AG20443 (cell line): ENCODE data around the gene PRPH.
A peak's percentile ranks its signal among the peaks of the same experiment; 100 is the strongest.
"Not testable (repeated sequence)": the region's sequence is repeated elsewhere in the genome, so short reads cannot be mapped to it uniquely, and the experiment has no call there.

Source experiments
- DNase-seq: peaks from one replicate; pipeline ENCODE4 v3.0.0; 2012; ENCODE audit warnings: low spot score, mixed read lengths

PRPH gene

DNA sequence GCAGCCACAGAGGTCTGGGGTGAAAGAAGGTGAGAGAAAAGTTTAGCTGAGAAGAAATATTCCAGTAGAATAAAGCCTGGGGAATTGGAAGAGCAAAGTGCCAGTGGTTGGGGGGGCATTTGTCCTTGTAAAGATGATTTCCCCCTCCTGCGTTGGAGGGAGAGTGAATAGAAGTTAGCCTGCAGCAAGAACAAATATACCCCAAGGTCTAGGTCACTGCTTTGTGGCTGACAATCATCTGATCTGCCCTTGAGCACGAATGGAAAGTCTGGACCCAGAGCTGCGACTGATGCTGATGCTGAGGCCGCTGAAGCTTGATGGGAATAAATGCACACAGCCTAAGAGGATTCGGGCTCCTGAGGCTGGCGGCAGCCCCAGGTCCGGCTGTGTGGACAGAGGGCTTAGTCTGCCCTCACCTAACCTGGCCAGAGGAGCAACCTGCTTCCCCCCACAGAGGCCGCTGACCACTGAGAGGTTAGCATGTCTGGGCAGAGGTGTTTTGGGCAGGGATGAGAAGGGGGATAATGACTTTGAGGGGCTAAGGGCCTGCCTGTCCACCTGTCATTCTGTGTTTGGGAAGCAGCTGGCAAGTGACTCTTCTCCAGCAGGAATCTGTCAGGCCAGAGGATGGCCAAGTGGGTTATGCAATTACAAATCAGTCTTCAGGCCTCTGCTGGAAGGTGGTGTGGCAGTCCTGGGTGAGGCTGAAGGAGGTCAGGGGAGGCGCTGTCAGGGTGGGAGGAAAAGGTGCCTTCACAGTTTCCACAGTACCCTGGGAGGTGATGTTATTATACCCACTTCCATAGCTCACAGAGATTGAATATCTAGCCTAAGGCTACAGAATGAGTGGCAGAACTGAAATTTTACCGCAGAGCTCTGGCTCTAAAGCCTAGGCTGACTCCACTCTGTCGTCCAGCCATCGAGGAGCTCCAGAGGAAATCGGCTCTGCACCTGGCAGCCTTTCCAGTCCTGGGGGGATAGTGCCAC is 18.4 kb upstream of the PRPH start:
- peak; percentile 13 for DNase-seq

- no peak for DNase-seq
Measured at GRCh38 chr12:49277466-49277865, 17.5 kb upstream of the PRPH start.

DNA sequence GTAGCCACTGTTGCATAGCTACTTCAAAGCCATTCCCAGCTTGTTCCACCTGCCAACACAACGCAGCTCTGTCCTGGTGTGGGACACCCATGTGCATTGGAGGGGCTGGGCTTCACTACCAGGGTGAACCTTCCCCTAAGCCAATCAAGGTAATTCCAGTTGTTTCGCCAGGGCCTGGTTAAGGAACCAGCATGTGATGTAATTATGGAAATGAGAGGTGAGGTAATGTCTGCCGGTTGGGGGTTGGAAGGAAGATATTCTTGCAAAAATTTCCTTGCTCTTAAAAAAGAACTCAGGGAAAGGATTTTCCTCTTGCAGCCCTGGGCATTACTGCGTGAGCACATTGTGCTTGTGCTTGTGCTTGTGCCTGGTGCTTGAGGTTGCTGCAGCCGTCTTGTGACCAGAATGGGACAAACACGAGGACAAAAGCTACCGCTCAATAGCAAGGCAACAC is 15.2 kb upstream of the PRPH start:
- peak; percentile 25 for DNase-seq

DNA sequence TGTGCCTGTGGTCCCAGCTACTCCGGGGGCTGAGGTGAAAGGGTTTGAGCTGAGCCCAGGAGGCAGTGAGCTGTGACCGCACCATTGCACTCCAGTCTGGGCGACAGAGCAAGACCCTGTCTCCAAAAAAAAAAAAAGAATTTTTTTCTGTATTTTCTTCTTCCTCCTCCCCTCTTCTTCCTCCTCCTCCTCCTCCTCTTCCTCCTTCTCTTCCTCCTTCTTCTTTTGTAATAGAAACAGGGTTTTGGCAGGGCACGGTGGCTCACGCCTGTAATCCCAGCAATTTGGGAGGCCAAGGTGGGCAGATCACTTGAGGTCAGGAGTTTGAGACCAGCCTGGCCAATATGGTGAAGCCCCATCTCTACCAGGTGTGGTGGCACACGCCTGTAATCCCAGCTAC is 14.4 kb upstream of the PRPH start:
- DNase-seq: not testable (repeated sequence)

- no peak for DNase-seq
Measured at GRCh38 chr12:49282302-49282701, 12.6 kb upstream of the PRPH start.

- DNase-seq: not testable (repeated sequence)
Measured at GRCh38 chr12:49282740-49283375, 12.1 kb upstream of the PRPH start.

DNA sequence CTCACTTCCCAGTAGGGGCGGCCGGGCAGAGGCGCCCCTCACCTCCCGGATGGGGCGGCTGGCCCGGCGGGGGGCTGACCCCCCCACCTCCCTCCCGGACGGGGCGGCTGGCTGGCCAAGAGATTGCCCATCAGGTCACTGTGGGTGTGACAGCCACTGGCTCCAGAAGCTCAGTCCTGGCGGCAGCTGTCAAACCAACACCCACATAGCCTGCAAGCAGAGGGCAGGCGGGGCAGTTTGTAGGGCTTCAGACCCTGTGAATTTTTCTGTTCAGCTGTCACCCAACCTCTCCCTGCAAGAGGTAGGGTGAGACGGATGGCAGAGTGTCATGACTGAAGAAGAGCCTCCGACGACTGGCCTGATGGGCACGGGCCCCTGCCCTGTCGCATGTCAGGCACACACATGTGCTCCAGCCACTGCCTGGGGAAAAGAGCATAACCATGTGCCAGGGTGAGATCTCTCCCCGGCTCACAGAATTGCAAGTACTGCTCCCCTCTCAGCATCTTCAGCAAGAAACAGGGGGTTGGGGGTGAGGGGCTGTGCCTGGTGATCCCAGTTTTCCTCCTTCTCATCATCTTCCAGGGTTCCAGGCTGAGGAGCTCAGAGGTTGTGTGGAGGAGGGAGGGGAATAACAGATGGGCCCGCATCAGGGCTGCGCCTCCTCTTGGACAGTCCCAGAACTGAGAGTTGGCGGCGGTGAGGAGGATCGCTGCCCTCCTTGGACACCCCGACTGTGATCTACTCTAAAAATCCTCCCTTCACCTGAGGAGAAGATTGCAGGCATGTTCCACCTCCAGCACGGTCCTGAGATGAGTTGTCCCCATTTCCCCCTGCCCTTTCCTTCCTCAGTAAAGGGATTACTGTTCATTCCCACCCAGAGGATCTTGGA is 11.2 kb upstream of the PRPH start:
- peak; percentile 12 for DNase-seq

- no peak for DNase-seq
Measured at GRCh38 chr12:49284672-49285071, 10.3 kb upstream of the PRPH start.

- peak; percentile 9 for DNase-seq
Measured at GRCh38 chr12:49287876-49288275, 7.1 kb upstream of the PRPH start.

DNA sequence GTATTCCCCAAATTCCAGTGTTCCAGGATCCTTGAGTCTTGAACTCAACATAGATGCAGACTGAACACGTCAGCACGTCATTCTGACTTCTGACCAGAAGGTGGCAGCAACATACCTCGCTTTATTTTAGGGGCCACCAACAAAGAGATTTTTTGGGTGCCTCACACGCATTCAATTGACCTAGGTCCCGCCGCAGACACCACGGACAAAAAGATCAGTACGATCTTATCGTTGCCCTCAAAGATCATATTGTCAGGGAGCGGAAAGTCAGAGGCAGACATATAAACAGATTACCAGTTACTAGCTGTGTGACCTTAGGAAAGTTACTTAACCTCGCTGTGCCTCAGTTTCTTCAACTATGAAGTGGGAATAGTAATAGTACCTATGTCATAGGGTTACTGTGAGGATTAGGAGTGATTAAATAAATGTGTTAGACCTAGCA is 6.5 kb upstream of the PRPH start:
- DNase-seq: peak; percentile 79

DNA sequence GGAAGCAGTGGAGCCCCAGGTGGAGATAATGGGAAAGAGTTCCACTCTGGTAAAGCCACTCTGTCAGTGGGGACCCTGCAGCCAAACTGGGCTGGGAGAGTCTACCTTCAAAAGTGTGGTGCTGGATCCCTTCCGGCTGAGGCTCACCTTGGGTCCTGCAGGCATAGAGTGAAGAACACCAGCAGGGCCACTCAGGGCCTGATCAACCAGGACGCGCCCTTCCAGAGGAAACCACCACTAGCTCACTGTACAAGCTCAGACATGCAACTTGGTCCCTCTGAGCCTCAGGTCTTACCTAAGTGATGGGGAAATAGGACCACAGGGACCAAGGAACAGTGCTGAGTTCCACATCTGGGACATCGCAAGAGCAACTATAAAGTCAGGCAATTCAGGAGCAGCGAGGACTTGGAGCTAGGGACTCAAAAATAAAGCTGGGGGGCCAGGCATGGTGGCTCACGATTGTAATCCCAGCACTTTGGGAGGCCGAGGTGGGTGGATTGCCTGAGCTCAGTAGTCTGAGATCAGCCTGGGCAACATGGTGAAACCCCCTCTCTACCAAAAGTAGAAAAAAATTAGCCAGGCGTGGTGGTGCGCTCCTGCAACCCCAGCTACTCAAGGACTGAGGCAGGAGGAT is 5.9 kb upstream of the PRPH start:
- peak; percentile 8 for DNase-seq

- DNase-seq: no peak
Measured at GRCh38 chr12:49292729-49293055, 2.3 kb upstream of the PRPH start.

DNA sequence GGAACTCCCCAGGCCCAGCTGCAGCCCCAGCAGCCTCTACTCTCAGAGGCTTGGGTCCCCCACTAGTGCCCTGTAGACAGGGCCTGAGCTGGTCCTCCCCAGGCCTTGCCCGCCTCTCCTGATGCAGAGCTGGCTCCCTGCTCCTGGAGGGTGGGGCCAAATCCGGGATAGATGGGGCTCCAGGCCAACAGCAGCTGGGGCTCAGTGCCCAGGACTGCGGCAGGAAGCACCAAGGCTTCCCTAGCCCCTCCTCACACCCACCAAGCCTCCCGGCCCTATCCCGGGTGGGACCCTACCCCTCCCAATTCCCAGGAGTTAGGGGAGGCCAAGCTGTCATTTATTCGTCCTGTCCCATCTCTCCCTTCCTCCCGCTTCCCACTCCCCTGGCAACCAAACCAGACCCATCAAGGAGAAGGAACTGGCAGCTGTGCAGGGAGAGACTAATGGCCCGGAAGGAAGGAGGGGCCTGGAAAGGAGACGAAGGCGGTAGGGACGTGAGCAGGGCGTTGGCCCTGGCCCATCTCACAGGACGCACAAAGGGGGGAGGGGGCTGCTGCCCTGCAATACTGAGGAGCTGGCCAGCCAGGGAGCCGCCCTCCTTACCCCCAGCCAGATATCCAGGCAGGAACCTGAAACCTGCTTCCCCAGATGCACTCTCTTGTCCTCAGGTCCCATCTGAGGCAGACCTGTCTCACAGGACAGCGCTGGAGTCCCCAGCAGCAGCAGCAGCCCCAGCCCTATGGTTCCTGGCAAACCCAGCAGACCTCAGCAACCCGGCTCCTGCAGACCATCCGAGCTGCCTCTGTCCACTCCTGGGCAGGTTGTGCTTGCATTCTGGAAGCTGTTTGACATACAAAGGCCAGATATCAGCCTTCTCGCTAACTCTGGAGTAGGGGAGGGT is 1.6 kb upstream of the PRPH start:
- peak; percentile 53 for DNase-seq

DNA sequence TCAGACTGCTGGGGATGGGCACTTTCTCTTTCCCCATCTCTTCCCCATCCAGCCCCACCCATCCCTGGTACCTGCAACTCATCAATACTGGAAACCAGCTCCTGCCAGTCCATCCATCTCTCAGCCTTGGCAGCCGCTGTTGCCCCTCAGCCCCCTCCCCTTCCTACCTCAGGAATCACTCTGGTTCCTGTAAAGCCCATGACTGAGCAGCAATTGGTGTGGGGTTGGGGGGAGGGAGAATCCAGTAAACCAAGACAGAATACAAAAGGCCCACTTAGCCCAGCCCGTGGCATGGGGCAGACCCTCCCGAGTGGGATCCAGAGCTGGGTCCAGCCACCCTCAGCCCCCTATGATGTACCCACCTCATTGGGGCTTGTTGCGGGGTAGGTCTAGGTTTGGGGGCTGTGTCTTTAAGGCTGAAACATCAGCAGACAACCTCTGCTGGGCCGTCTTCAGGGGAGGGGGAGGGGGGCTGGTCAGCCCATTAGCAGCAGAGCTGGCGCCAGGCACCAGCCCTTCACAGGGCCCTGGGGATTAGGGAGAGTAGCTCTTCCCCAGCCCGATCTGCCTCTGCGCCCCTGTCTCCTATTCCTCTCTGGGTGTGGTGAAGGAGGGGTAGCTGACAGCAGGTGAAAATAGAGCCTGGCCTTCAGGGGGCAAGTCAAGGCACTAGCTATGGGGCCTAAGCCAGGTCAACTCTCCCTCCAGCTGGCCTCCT is 702 bp upstream of the PRPH start:
- DNase-seq: no peak

GRCh38 chr12:49294804-49295081 is 204 bp upstream of the PRPH start:
- DNase-seq: no peak

DNA sequence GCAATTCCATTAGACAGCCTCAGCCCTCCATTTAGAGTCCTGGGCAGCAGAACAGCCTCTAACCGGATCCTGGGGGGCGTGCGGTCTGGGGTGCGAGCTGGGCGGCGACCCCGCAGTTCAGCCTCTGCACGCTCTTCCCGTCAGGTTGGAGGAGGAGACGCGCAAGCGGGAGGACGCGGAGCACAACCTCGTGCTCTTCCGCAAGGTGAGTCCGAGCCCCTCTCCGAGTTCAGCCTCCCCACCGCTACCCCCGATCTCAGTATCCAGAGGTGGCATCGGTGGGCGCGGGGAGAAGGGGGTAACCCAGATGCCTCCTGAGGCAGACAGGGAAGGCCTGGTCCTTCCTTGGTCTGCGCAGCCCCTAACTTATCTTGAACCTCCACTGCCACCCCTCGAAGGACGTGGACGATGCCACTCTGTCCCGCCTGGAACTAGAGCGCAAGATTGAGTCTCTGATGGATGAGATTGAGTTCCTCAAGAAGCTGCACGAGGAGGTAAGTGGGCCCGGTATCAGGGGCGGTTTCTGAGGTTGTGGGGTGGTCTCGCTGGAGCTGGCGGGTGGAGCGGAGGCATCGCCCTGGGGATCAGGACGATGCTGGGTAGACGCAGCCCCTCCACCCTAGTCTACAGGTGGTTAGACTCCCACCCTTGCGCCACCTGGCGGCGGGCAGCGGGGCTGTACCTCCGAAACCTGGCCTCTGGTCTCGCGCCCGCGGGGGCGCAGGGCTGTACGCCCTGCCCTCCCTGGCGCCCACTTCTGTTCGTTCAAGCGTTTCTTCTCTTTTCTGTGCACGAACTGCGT is 1.3 kb downstream of the PRPH start:
- peak; percentile 75 for DNase-seq

DNA sequence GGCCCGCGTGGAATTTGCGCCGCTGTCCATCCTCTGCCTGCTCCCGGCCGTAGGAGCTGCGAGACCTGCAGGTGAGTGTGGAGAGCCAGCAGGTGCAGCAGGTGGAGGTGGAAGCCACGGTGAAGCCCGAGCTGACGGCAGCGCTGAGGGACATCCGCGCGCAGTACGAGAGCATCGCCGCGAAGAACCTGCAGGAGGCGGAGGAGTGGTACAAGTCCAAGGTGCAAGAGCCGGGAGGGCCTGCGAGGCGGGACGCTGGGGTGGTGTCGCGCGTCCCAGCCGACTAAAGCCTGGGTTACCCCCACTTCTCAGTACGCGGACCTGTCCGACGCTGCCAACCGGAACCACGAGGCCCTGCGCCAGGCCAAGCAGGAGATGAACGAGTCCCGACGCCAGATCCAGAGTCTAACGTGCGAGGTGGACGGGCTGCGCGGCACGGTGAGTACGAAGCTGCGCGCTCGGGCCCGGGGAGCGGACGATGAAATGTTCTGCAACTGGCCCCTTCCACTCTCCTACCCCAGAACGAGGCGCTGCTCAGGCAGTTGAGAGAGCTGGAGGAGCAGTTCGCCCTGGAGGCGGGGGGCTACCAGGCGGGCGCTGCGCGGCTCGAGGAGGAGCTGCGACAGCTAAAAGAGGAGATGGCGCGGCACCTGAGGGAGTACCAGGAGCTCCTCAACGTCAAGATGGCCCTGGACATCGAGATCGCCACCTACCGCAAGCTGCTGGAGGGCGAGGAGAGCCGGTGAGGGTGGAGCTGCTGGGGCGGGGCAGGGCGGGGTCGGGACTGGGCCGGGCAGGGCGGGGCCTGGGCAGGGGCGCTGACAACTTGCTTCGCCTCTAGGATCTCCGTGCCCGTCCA is 2.1 kb downstream of the PRPH start:
- DNase-seq: peak; percentile 33

DNA sequence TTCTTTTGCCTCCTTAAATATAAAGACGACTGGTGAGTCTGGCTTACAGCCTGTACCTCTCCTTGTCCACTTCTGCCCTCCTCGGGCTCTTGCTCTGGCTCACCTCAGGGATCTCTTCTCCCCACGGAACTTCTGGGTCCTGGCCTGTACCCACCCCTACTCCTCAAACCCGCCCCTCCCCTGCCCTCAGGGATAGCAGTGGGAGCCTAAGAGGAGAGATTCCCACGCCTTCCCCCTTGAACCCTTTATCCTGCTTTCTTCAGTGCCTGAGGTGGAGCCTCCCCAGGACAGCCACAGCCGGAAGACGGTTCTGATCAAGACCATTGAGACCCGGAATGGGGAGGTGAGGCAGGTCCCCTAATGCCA is 2.7 kb downstream of the PRPH start:
- DNase-seq: no peak

GRCh38 chr12:49298160-49298559 is 3.2 kb downstream of the PRPH start:
- peak; percentile 17 for DNase-seq
